K562 (cell line): ENCODE results near the gene PPM1G. TPM values are rescaled to one million over a fixed set of nuclear protein-coding genes. Genes with fewer than 3 reads are reported as not detected.

Source experiments
- ATAC-seq: fragments of 200-7000 bp; cut with Tn5 transposase; 3 replicates; pipeline ENCODE4 v1.9.1; 2020; ENCODE audit warnings: moderate library complexity
- BruUV-seq: library from RNA; stranded (reverse); fragments of 400-500 nt; replicated peaks from 2 replicates; lab custom pipeline; 2021; lab: Mats Ljungman, UMichigan
- CTCF ChIA-PET: fragments of 300-600 bp; formaldehyde crosslinking; extraction: SDS; loops from one replicate; lab custom pipeline; 2021; ENCODE audit warnings: low intra/inter-chr PET ratio; lab: Yijun Ruan, JAX
- POLR2A ChIA-PET: fragments of 300-600, 350-650 bp; sonication (Branson Sonifier 250); formaldehyde crosslinking; extraction: SDS; loops from one replicate; lab custom pipeline; 2021; ENCODE audit warnings: antibody characterized with exemption, inconsistent platforms; lab: Yijun Ruan, JAX
- DNase-seq, 4 experiments: peaks; one replicate each; pipeline versions ENCODE4 v3.0.0 to v3.0.0-alpha.2; 2011 to 2018; ENCODE audit warnings: low spot score in 3 of 4, mixed read lengths in 3 of 4; ENCODE audit errors: extremely low read depth in 1 of 4
- FAIRE-seq: peaks from 2 replicates; lab custom pipeline; 2011; peaks lifted over from hg19 to GRCh38; lab: Jason Lieb, UNC
- H2AFZ ChIP-seq: 2 replicates; pipeline ENCODE4 v1.6.0; 2011; ENCODE audit warnings: low read depth, low read length, control low read depth, inconsistent platforms
- H3K27ac ChIP-seq: fragments of 200-600 bp; 3 replicates; pipeline ENCODE4 v1.8.0; 2011; ENCODE audit warnings: low read depth, mild to moderate bottlenecking, control low read depth, inconsistent platforms, low read length, moderate library complexity, mixed read lengths; ENCODE audit errors: extremely low read depth
- H3K27me3 ChIP-seq, 2 experiments: fragments of 300-600 bp in 1 of 2; 2 replicates in 1 of 2; 3 replicates in 1 of 2; pipeline versions ENCODE4 v1.6.0 to v1.8.0; 2011; ENCODE audit warnings: inconsistent platforms in 2 of 2, low read length in 2 of 2, mild to moderate bottlenecking in 1 of 2, mixed read lengths in 1 of 2, moderate library complexity in 1 of 2; ENCODE audit not compliant: control insufficient read depth in 2 of 2, insufficient read depth in 2 of 2
- H3K36me3 ChIP-seq: fragments of 300-600 bp; 3 replicates; pipeline ENCODE4 v1.8.0; 2011; ENCODE audit warnings: mild to moderate bottlenecking, low read length, inconsistent platforms; ENCODE audit not compliant: control insufficient read depth, insufficient read depth
- H3K4me1 ChIP-seq, 2 experiments: fragments of 200-600 bp in 1 of 2; replicated peaks in 1 of 2; 2 replicates in 1 of 2; 3 replicates in 1 of 2; pipeline versions ENCODE4 v1.5.1 to v1.8.0; 2011; ENCODE audit warnings: inconsistent platforms in 2 of 2, low read length in 2 of 2, mild to moderate bottlenecking in 1 of 2, mixed read lengths in 1 of 2, moderate library complexity in 1 of 2; ENCODE audit not compliant: control insufficient read depth in 2 of 2, insufficient read depth in 2 of 2
- H3K4me2 ChIP-seq: 2 replicates; pipeline ENCODE4 v1.6.1; 2011; ENCODE audit warnings: low read length, control low read depth, inconsistent platforms, mixed read lengths; ENCODE audit not compliant: insufficient read depth
- H3K4me3 ChIP-seq: fragments of 200-600 bp; sonication (generic), shearing (Covaris generic); 2 replicates; pipeline ENCODE4 v1.5.1; 2016; ENCODE audit warnings: control low read depth, inconsistent platforms
- H3K79me2 ChIP-seq: fragments of 200-600 bp; 3 replicates; pipeline ENCODE4 v1.8.0; 2011; ENCODE audit warnings: low read length, inconsistent platforms; ENCODE audit not compliant: control insufficient read depth, insufficient read depth
- H3K9ac ChIP-seq, 2 experiments: 2 replicates each; pipeline versions ENCODE4 v1.6.0 to v1.6.1; 2011; ENCODE audit warnings: low read depth in 2 of 2, low read length in 2 of 2, control low read depth in 1 of 2, inconsistent platforms in 1 of 2, mild to moderate bottlenecking in 1 of 2, mixed read lengths in 1 of 2; ENCODE audit not compliant: insufficient read depth in 1 of 2
- H3K9me1 ChIP-seq: one replicate; pipeline ENCODE4 v1.6.0; 2011; ENCODE audit warnings: inconsistent platforms, mild to moderate bottlenecking, low read length, moderate library complexity; ENCODE audit not compliant: control insufficient read depth, insufficient read depth
- H3K9me3 ChIP-seq: replicated peaks from 2 replicates; pipeline ENCODE4 v1.5.1; 2011; ENCODE audit warnings: low read depth, low read length, inconsistent platforms; ENCODE audit not compliant: control insufficient read depth, insufficient read depth
- H4K20me1 ChIP-seq: replicated peaks from 2 replicates; pipeline ENCODE4 v1.6.1; 2011; ENCODE audit warnings: low read length, inconsistent platforms, mixed read lengths; ENCODE audit not compliant: control insufficient read depth, insufficient read depth
- BRD4 ChIP-seq: fragments of 200-600 bp; sonication (generic); IDR thresholded peaks from 2 replicates; pipeline ENCODE4 v1.6.1; 2017; ENCODE audit warnings: inconsistent platforms
- E2F5 ChIP-seq: sonication (generic); formaldehyde crosslinking; IDR thresholded peaks from 2 replicates; pipeline ENCODE4 v1.8.0; 2022; ENCODE audit warnings: mild to moderate bottlenecking, missing genetic modification reagents
- FOXJ2 ChIP-seq: fragments of 200-800 bp; sonication (Bioruptor generic); IDR thresholded peaks from 2 replicates; pipeline ENCODE4 v1.6.1; 2016; ENCODE audit warnings: missing genetic modification characterization, missing compliant biosample characterization
- HCFC1 ChIP-seq: IDR thresholded peaks from 2 replicates; pipeline ENCODE4 v1.6.1; 2012; ENCODE audit warnings: low read depth, low read length, improper control_type of control experiment
- HDAC1 ChIP-seq, 2 experiments: fragments of 450-650 bp; IDR thresholded peaks; 2 replicates each; pipeline ENCODE4 v1.6.1; 2016 to 2017; ENCODE audit warnings: inconsistent platforms in 1 of 2, mild to moderate bottlenecking in 1 of 2, moderate library complexity in 1 of 2
- KDM1A ChIP-seq, 2 experiments: fragments of 450-650 bp; IDR thresholded peaks; 2 replicates each; pipeline ENCODE4 v1.6.1; 2016; ENCODE audit warnings: mild to moderate bottlenecking in 2 of 2
- NR4A1 ChIP-seq, 2 experiments: fragments of 250-450 bp in 1 of 2; fragments of 450-650 bp in 1 of 2; sonication (Bioruptor Pico) in 1 of 2; IDR thresholded peaks; 2 replicates each; pipeline versions ENCODE4 v1.4.0 to v1.6.1; 2016 to 2020; ENCODE audit warnings: mild to moderate bottlenecking in 2 of 2, missing compliant biosample characterization in 1 of 2, missing genetic modification characterization in 1 of 2, moderate library complexity in 1 of 2
- SMAD1 ChIP-seq: fragments of 150-350 bp; IDR thresholded peaks from 2 replicates; pipeline ENCODE4 v1.6.1; 2014; ENCODE audit warnings: low read length, low read depth; ENCODE audit not compliant: partially characterized antibody
- SMAD3 ChIP-seq: fragments of 450-650 bp; formaldehyde crosslinking; conservative IDR thresholded peaks from 2 replicates; pipeline ENCODE4 v1.4.0; 2020; ENCODE audit warnings: mild to moderate bottlenecking
- ZC3H8 ChIP-seq: fragments of 450-650 bp; IDR thresholded peaks from 2 replicates; pipeline ENCODE4 v1.6.1; 2017
- ZNF449 ChIP-seq: fragments of 250-450 bp; sonication (Bioruptor Pico); IDR thresholded peaks from 2 replicates; pipeline ENCODE4 v1.8.0; 2022; ENCODE audit warnings: moderate library complexity, mild to moderate bottlenecking, inconsistent platforms
- ZNF76 ChIP-seq: fragments of 250-450 bp; sonication (Bioruptor Pico); IDR thresholded peaks from 2 replicates; pipeline ENCODE4 v1.4.0; 2020; ENCODE audit warnings: mild to moderate bottlenecking, moderate library complexity, borderline replicate concordance
- ZNF77 ChIP-seq: fragments of 250-450 bp; sonication (Bioruptor Pico); IDR thresholded peaks from 2 replicates; pipeline ENCODE4 v1.5.0; 2020
- WGBS: fragments of 100-300 bp; shearing (Covaris generic); methylation state at CpG from one replicate; pipeline ENCODE4 v1.1.6; 2016; ENCODE audit warnings: low coverage, mixed read lengths; ENCODE audit not compliant: insufficient coverage; ENCODE audit errors: missing lambda C conversion rate; 5-methylcytosine and 5-hydroxymethylcytosine counted together
- in situ Hi-C: fragments of 300-500 bp; cut with MboI; formaldehyde crosslinking; loops from 4 replicates; pipeline ENCODE4 v1.15.0; 2018; ENCODE audit warnings: inconsistent platforms, mixed read lengths
- intact Hi-C: fragments of 100-400 bp; cut with micrococcal nuclease; formaldehyde crosslinking; loops from 2 replicates; pipeline ENCODE4 v1.14.2; 2022
- polyA plus RNA-seq, 8 experiments: library from polyadenylated mRNA; depleted of rRNA in 4 of 8; stranded (reverse) in 5 of 8; unstranded in 3 of 8; fragments of >200 nt; fragmentation: Nextera tagmentation in 2 of 8; fragmentation: Illumina TruSeq in 1 of 8; extraction: Ambion mirVana in 2 of 8; extraction: Trizol in 1 of 8; gene quantifications; 2 replicates each; pipeline versions ENCODE4 v1.2.1 to v1.2.3, GENCODE V29; 2011 to 2014; ENCODE audit warnings: inconsistent platforms in 1 of 8, missing spikeins in 1 of 8
- total RNA-seq, 7 experiments: library from RNA; depleted of rRNA in 6 of 7; stranded (reverse); fragments of >200 nt in 6 of 7; fragmentation: Illumina TruSeq in 2 of 7; extraction: Trizol in 2 of 7; gene quantifications; 2 replicates each; pipeline versions ENCODE4 v1.2.1 to v1.2.3, GENCODE V29; 2011 to 2021; ENCODE audit warnings: low replicate concordance in 1 of 7
- TF ChIP-seq, protein P1 (sequence below): fragments of 250-450 bp; sonication (Bioruptor Pico); IDR thresholded peaks from 2 replicates; pipeline ENCODE4 v1.5.0; 2022; ENCODE audit warnings: mild to moderate bottlenecking
- TF ChIP-seq, protein P2 (sequence below): fragments of 250-450 bp; sonication (Bioruptor Pico); IDR thresholded peaks from 2 replicates; pipeline ENCODE4 v1.5.0; 2020; ENCODE audit warnings: mild to moderate bottlenecking, borderline replicate concordance

The PPM1G gene
- total and polyA plus RNA-seq, 9 of the 15 experiments (the other 6 are each of a cell fraction or from before 2014, with no cell fraction given), result 61.7 to 230 (median 153) TPM

DNA sequence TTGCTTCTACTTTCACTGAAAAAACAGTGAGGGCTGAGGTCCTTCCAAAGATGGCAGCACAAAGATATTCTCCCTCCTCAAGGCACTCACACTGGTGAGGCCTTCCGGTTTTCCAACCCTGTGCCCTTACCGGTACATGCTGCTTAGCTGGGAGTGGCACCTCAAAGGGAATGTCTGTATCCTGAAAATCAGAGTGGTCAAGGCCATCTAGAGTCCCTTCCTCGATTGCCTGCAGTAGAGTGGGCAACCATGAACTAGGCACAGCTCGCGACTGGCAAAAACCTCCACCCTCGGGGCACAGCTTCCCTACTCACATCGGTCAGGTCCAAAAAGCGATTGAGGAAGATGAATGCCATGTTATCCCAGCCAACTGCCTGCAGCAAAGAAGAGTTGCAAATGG, 36.2 kb upstream of the PPM1G start:
- Histone ChIP-seq H3K9me3 (no peaks in the 10 kb centered on the region), H3K9me1 (peaks cover 4% of the 10 kb centered on the region), H3K36me3 (peaks cover 52% of the 10 kb centered on the region; the same call in 2 of the 3 replicates), H3K79me2 (no peaks in the 10 kb centered on the region), H3K4me2 (no peak overlapping the region), H3K27ac (no peak overlapping the region), H2AFZ (no peak overlapping the region), H3K27me3 (no peaks in the 10 kb centered on the region), H3K4me3 (no peak overlapping the region), H4K20me1 (no peaks in the 10 kb centered on the region), H3K4me1 (peaks cover 11 to 22% of the 10 kb centered on the region in 2 experiments; a peak in 4 of 5 replicates), H3K9ac (no peak overlapping the region)
- DNase-seq, result no peak
- no peak for ATAC-seq
- TF ChIP-seq ZC3H8 (no peak), SMAD1 (no peak), KDM1A (IDR thresholded peaks at IDR 0.05) (no peak), HDAC1 (IDR thresholded peaks at IDR 0.05) (no peak), ZNF77 (CRISPR knock-in tag) (no peak), HCFC1 (no peak), SMAD3 (CRISPR knock-in tag) (no peak), FOXJ2 (tag) (no peak), NR4A1 (CRISPR knock-in tag; IDR thresholded peaks at IDR 0.05) (no peak), NR4A1 (tag; IDR thresholded peaks at IDR 0.05) (no peak), ZNF76 (CRISPR knock-in tag) (no peak), ZNF449 (CRISPR knock-in tag) (no peak), BRD4 (no peak), E2F5 (CRISPR knock-in tag) (no peak)
- TF ChIP-seq, protein P1, sequence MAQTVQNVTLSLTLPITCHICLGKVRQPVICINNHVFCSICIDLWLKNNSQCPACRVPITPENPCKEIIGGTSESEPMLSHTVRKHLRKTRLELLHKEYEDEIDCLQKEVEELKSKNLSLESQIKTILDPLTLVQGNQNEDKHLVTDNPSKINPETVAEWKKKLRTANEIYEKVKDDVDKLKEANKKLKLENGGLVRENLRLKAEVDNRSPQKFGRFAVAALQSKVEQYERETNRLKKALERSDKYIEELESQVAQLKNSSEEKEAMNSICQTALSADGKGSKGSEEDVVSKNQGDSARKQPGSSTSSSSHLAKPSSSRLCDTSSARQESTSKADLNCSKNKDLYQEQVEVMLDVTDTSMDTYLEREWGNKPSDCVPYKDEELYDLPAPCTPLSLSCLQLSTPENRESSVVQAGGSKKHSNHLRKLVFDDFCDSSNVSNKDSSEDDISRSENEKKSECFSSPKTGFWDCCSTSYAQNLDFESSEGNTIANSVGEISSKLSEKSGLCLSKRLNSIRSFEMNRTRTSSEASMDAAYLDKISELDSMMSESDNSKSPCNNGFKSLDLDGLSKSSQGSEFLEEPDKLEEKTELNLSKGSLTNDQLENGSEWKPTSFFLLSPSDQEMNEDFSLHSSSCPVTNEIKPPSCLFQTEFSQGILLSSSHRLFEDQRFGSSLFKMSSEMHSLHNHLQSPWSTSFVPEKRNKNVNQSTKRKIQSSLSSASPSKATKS (CRISPR knock-in tag), result no peak
- TF ChIP-seq, protein P2, sequence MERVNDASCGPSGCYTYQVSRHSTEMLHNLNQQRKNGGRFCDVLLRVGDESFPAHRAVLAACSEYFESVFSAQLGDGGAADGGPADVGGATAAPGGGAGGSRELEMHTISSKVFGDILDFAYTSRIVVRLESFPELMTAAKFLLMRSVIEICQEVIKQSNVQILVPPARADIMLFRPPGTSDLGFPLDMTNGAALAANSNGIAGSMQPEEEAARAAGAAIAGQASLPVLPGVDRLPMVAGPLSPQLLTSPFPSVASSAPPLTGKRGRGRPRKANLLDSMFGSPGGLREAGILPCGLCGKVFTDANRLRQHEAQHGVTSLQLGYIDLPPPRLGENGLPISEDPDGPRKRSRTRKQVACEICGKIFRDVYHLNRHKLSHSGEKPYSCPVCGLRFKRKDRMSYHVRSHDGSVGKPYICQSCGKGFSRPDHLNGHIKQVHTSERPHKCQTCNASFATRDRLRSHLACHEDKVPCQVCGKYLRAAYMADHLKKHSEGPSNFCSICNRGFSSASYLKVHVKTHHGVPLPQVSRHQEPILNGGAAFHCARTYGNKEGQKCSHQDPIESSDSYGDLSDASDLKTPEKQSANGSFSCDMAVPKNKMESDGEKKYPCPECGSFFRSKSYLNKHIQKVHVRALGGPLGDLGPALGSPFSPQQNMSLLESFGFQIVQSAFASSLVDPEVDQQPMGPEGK, result no peak
- ChIA-PET POLR2A (interaction anchor here (0.9 to 1.5 kb wide), 3 partner anchors 15 to 45 kb away, joined by 3 to 5 read pairs (median 5); partner anchors contain the start of gene PPM1G), CTCF (no interaction called here)
- intact Hi-C loops (no loop called here), in situ Hi-C loops (no loop called here)
- WGBS, result 83% methylated on average over 8 of the region's 8 CpGs
- BruUV-seq, result no TSS peak
- FAIRE-seq, result no peak
